Breast epithelium (tissue), 3 donors: ENCODE data around the gene TXNRD1.

Source experiments
- CTCF ChIP-seq, 3 donors: fragments of 450-650 bp; IDR thresholded peaks; one replicate each; pipeline ENCODE4 v1.5.1; 2016 to 2017; ENCODE audit warnings: antibody characterized with exemption in 3 of 3, mild to moderate bottlenecking in 3 of 3, moderate library complexity in 3 of 3
- POLR2A ChIP-seq: fragments of 450-650 bp; IDR thresholded peaks from one replicate; pipeline ENCODE4 v1.6.1; 2016; ENCODE audit warnings: antibody characterized with exemption, mild to moderate bottlenecking, moderate library complexity
- POLR2AphosphoS5 ChIP-seq, 3 donors: sonication (generic); formaldehyde crosslinking; IDR thresholded peaks; one replicate each; pipeline ENCODE4 v1.6.1; 2017; ENCODE audit warnings: antibody characterized with exemption in 3 of 3

- TF ChIP-seq CTCF (IDR thresholded peaks at IDR 0.05) = no peak
- no peak for TF ChIP-seq POLR2A
- TF ChIP-seq POLR2AphosphoS5 (IDR thresholded peaks at IDR 0.05) = no peak
These were observed 7.4 kb downstream of the TXNRD1 start for GRCh38 chr12:104222976-104223375.
